Umbilical cord (tissue), 1 donor: ENCODE measurements around the gene OTOG. TPM values are rescaled to one million over a fixed set of nuclear protein-coding genes. Genes with fewer than 3 reads are reported as not detected.

Source experiments
- total RNA-seq: library from RNA; depleted of rRNA; stranded (reverse); fragments of >200 nt; gene quantifications from one replicate; pipeline ENCODE4 v1.2.3, GENCODE V29; 2014; ENCODE audit warnings: low replicate concordance; ENCODE audit not compliant: insufficient read depth

The OTOG gene
- total RNA-seq, 1 donor from 2014 or later: 0.48 TPM

Other genes with a start within 250 kb of the OTOG start
- gene NCR3LG1, start 195.5 kb upstream of the OTOG start, total RNA-seq: 2.2 TPM
- 0.48 TPM for gene KCNJ11, start 158.6 kb upstream of the OTOG start, total RNA-seq
- 0.48 TPM for gene ABCC8, start 70.4 kb upstream of the OTOG start, total RNA-seq
- gene USH1C, start 2.8 kb upstream of the OTOG start, total RNA-seq: 5.3 TPM
- not detected for gene MYOD1, start 172.3 kb downstream of the OTOG start, total RNA-seq
- gene KCNC1, start 187.5 kb downstream of the OTOG start, total RNA-seq: 5.1 TPM